ENCODE data around the gene ANKS1B. TPM values are rescaled to one million over a fixed set of nuclear protein-coding genes. Genes with fewer than 3 reads are reported as not detected.

The ANKS1B gene
- total RNA-seq, 1 experiment from 2014 or later = 9.7 TPM

- Histone ChIP-seq H3K9me3 (ENCODE audit: control insufficient read depth, insufficient read depth, low read depth, low read length) (no peaks in the 10 kb centered on the region), H3K27me3 (ENCODE audit: control insufficient read depth, insufficient read depth, low read length) (no peaks in the 10 kb centered on the region), H3K4me1 (ENCODE audit: control insufficient read depth, insufficient read depth, low read length) (no peaks in the 10 kb centered on the region), H3K27ac (ENCODE audit: low read length) (no peak overlapping the region), H3K4me3 (ENCODE audit: low read depth in 2 of 2, low read length in 2 of 2) (no peak overlapping the region), H3K36me3 (ENCODE audit: control insufficient read depth, insufficient read depth, low read length) (no peaks in the 10 kb centered on the region)
- CTCF ChIA-PET = no interaction called here
- no TSS peak for BruUV-seq (replicated peaks)
- ATAC-seq (no peak), DNase-seq (ENCODE audit: low read depth, low spot score) (no peak)
- in situ Hi-C loops (cut with HindIII; ENCODE audit: low pct_unique_long_range_greater_than_20kb, low sequenced_read_pairs) = no loop called here
- intact Hi-C loops (cut with micrococcal nuclease; ENCODE audit: unreplicated experiment) = no loop called here
- TF ChIP-seq CTCF (IDR thresholded peaks at IDR 0.05) (no peak), POLR2AphosphoS5 (IDR thresholded peaks at IDR 0.05; ENCODE audit: low read depth, low read length) (no peak), TCF7L2 (IDR thresholded peaks at IDR 0.05; ENCODE audit: low read depth, low read length) (no peak), REST (IDR thresholded peaks at IDR 0.05; ENCODE audit: insufficient read depth in 1 of 2, low read depth in 2 of 2, low read length in 1 of 2) (no peak), SIN3A (IDR thresholded peaks at IDR 0.05; ENCODE audit: borderline replicate concordance, insufficient read depth, low read depth, low read length) (no peak)
- POLR2A ChIA-PET = no interaction called here
Measured at GRCh38 chr12:99111600-99111999, 873.1 kb downstream of the ANKS1B start.

- Histone ChIP-seq H3K36me3 (ENCODE audit: control insufficient read depth, insufficient read depth, low read length) (no peaks in the 10 kb centered on the region), H3K4me3 (ENCODE audit: low read depth in 2 of 2, low read length in 2 of 2) (no peak overlapping the region), H3K27ac (ENCODE audit: low read length) (no peak overlapping the region), H3K4me1 (ENCODE audit: control insufficient read depth, insufficient read depth, low read length) (no peaks in the 10 kb centered on the region), H3K9me3 (ENCODE audit: control insufficient read depth, insufficient read depth, low read depth, low read length) (no peaks in the 10 kb centered on the region), H3K27me3 (ENCODE audit: control insufficient read depth, insufficient read depth, low read length) (no peaks in the 10 kb centered on the region)
- POLR2A ChIA-PET = no interaction called here
- in situ Hi-C loops (cut with HindIII; ENCODE audit: low pct_unique_long_range_greater_than_20kb, low sequenced_read_pairs) (no loop called here), intact Hi-C loops (cut with micrococcal nuclease; ENCODE audit: unreplicated experiment) (no loop called here)
- no TSS peak for BruUV-seq (replicated peaks)
- TF ChIP-seq POLR2AphosphoS5 (IDR thresholded peaks at IDR 0.05; ENCODE audit: low read depth, low read length) (no peak), SIN3A (IDR thresholded peaks at IDR 0.05; ENCODE audit: borderline replicate concordance, insufficient read depth, low read depth, low read length) (no peak), REST (IDR thresholded peaks at IDR 0.05; ENCODE audit: insufficient read depth in 1 of 2, low read depth in 2 of 2, low read length in 1 of 2) (no peak), TCF7L2 (IDR thresholded peaks at IDR 0.05; ENCODE audit: low read depth, low read length) (no peak), CTCF (IDR thresholded peaks at IDR 0.05) (no peak)
- ATAC-seq (no peak), DNase-seq (ENCODE audit: low read depth, low spot score) (no peak)
- CTCF ChIA-PET = no interaction called here
Measured at GRCh38 chr12:99110868-99111267, 873.9 kb downstream of the ANKS1B start.
